Renal cortex interstitium (tissue), 15 donors: ENCODE measurements around the gene RS1. TPM values are rescaled to one million over a fixed set of nuclear protein-coding genes. Genes with fewer than 3 reads are reported as not detected.

ENCODE experiments used
- DNase-seq, 11 donors: peaks; one replicate each; pipeline ENCODE4 v3.0.0-alpha.2; 2013; ENCODE audit warnings: low read depth in 9 of 11, low spot score in 4 of 11; ENCODE audit errors: extremely low read depth in 1 of 11
- long read RNA-seq, 16 experiments: transcript quantifications; one replicate each; lab custom pipeline, GENCODE V29; 2026
- polyA plus RNA-seq, 3 donors: library from polyadenylated mRNA; unstranded; fragments of 120-200 nt; gene quantifications; one replicate each; pipeline ENCODE4 v1.2.1, GENCODE V29; 2013; ENCODE audit not compliant: insufficient read length in 3 of 3

Gene RS1
- under 1 TPM; 0.07 to 0.17 (median 0.14) TPM for polyA plus RNA-seq
- long read RNA-seq, donor 1, result 0 reads
- long read RNA-seq, donor 2, result 0 reads
- long read RNA-seq, donor 3, result 0 reads
- long read RNA-seq, donor 4, result 0 reads
- long read RNA-seq, donor 5, result 0 reads
- long read RNA-seq, donor 6, result 0 reads
- long read RNA-seq, donor 7, result 0 reads
- long read RNA-seq, donor 8, result 0 reads
- long read RNA-seq, donor 9, result 0 reads
- long read RNA-seq, donor 10, result 0 reads
- long read RNA-seq, donor 11, result 0 reads
- long read RNA-seq, donor 12, result 0 reads
- long read RNA-seq, donor 13, result 0 reads
- long read RNA-seq, donor 14, result 0 reads
- long read RNA-seq, donor 15, result 0 reads
- long read RNA-seq, donor 16, result 0 reads

DNA sequence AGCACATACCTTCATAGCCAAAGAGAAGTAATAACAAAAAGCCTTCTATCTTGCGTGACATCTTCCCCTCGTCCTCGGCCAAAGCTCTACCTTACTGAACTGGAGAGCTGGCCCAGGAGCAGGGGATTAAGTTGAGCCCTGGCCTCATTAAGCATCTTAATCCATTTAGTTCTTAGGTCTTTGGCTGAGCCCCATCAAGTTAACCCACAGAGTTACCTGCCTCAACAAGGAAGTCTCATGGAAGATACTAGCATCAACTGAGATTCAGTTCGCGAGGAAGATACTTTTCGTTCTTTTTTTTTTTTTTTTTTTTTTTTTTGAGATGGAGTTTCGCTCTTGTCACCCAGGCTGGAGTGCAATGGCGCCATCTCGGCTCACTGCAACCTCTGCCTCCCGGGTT, at the start of gene RS1:
Gene RS1 (minus strand): TSS at position 101 of the 400 bp plus-strand sequence. CDS start 40 bp downstream, at position 61.
- DNase-seq, result no peak

GRCh38 chrX:18719852-18720251, 47.9 kb upstream of the RS1 start:
- no peak for DNase-seq

GRCh38 chrX:18714910-18715309, 43.0 kb upstream of the RS1 start:
- DNase-seq, result no peak

DNA sequence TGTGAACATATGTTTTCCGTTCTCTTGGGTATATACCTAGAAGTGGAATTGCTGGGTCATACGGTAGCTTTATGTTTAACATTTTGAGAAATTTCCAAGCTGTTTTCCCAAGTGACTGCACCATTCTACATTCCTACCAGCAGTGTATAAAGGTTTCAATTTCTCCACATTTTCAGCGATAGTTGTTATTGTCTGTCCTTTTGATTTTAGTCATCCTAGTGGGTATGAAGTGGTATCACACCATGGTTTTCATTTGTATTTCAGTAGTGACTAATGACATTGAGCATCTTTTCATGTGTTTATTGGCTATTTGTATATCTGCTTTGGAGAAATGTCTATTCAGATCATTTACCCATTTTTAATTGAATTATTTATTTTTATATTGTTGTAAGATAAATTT, 37.9 kb upstream of the RS1 start:
- no peak for DNase-seq

DNA sequence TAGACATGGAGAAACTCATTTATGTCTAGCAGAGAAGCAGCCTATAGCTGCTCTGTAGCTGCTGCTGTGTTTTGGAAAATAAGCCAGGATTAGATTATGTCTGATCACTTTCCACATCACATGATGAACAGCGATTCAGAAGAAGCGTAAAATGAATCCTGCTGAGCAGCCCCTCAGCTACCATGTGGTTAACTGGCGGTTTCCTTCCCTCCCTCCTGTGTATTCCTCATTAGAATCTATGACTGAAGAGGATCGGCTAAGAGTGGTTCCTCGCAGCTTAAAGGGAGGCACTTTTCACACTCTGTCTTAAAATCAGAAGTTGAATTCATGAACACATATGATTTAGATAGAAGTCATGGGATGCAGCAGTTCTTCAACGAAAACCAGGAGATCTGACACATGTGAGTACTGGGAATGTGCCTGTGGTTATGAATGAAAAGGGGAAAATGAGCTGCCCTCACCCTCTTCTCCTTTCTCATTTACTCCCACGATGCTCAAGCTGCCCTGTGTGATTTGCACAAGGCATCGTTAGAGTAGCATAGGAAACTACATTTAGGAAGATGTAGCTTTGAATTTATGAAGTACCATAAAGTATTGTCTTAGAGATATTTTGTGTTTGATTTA, 35.6 kb upstream of the RS1 start, which contains the start of gene PPEF1:
Gene PPEF1 (plus strand): TSS at position 220 of the 624 bp plus-strand sequence. CDS start 136 bp downstream, at position 356.
- no peak for DNase-seq

GRCh38 chrX:18702362-18703195, 30.7 kb upstream of the RS1 start:
- DNase-seq, result no peak

- peak in 1 of 11 donors; percentile 5 for DNase-seq
These were observed 29.9 kb upstream of the RS1 start for GRCh38 chrX:18701621-18702361.

DNA sequence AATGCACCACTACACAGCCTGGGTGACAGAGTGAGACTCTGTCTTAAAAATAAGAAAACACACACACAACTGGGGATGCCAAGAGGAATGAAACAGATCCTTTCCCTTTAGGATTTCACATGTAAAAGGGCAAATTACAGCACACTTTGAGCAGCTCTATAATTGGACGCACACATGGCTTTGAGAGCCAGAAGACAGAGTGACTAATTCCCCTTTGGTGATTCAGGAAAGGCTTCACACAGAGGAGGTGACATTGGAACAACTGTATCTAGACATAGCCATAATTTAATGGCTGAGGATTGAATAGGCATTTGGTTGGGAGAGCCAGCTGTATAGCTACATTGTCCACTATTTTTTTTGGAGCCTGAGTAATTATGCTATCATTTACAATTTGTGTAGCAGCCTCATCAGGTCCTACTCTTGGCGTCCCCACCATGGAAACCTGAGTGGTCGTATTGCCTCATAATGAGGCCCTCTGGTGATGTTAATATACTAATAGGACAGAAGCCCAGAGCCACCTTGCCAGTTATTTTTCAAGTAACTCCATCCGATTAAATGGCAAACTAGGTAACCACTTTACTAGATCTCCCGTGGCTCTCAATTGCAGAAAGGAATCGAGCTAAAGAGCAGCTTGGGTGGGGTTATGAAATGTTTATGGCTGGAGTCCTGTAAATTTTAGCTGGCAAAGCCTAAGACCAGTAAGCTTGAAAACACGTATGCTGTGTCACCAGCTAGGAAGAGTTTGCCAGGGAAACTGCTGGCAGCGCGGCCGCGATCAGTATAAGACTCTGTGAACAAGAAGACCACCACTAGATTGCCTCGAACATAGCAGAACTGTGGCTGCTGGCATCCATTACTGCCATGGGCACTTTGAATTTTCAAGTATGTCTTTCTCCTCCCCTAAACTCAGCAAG, 27.1 kb upstream of the RS1 start:
- DNase-seq, result no peak

DNA sequence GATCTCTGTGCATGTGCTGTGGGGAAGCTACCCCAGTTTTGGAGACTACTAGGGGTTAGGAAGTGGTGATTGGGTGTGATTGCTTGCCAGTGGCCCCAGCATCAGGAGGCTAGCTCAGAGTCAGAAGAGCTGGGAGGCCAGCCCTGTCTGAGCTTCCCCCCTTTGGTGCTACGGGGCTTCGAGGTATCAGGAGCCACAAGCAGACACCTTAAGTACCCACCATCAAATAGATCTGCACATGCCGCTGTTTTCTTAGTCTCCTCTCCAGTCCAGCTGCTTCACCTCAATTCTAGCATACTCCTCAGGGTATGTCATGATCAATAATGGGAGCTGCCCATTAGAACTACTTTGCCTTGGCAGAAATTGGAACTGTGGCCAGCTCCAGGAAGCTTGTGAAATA, 24.7 kb upstream of the RS1 start:
- no peak for DNase-seq

GRCh38 chrX:18692541-18692940, 20.6 kb upstream of the RS1 start:
- no peak for DNase-seq

- no peak for DNase-seq
These were observed 19.5 kb upstream of the RS1 start for GRCh38 chrX:18691431-18691830.

DNA sequence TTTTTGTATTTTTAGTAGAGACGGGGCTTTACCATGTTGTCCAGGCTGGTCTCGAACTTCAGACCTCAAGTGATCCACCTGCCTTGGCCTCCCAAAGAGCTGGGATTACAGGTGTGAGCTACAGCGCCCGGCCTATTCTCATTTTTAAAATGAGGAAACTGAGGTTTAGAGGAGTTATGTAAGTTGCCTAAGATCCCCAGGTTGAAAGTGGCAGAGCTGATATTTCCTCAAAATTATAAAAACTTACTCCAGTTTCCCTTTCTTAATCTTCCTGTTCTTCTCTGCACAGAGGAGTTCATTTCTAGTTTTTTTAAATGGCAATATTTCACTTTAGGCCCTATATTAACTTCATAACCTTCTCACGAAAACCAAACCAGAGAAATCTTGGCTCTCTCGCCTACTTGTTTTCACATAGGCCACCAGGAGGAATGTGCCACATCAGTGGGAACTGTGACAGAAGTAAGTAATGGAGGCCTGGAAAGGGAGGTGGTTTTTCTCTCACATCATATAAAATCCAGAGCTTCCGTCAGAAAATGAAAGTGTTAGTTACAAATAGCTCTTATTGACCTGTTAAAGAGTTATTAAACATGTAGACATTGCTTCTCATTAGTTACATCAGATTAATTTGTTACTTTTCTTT, 16.1 kb upstream of the RS1 start:
- no peak for DNase-seq

DNA sequence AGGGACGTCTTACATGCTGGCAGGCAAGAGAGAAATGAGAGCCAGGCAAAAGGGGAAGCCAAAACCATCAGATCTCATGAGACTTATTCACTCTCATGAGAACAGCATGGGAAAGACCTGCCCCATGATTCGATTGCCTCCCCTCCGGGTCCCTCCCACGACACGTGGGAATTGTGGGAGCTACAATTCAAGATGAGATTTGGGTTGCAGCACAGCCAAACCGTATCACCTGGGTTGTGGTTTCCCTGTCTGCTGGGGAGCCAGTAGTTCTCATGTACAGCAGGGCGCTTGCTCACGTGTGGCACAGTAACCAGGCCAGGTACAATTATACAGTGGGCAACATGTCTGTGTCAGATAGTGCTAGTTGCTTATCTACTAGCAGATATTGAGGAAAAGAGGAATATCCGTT, 11.1 kb upstream of the RS1 start:
- no peak for DNase-seq

DNA sequence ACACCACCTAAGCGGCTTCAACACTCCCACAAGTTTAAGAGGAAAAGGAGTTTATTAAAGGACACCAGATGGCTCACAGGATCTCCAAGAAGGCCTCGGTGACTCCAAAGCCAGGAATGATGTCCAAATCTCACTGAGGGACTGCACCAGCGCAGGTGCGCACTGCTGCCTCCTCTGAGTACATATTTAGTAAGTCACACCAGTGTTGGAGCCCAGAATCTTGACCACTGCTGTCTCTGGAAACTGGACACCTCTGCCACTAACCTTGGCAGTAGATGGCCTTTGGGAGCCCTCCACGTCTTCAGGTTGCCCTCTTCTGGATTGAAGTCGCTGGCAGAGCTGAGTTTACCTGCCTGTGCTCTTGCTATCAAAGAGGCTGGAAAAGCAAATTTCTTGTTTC, 10.1 kb upstream of the RS1 start:
- no peak for DNase-seq

GRCh38 chrX:18677161-18677869, 5.4 kb upstream of the RS1 start:
- DNase-seq, result no peak

DNA sequence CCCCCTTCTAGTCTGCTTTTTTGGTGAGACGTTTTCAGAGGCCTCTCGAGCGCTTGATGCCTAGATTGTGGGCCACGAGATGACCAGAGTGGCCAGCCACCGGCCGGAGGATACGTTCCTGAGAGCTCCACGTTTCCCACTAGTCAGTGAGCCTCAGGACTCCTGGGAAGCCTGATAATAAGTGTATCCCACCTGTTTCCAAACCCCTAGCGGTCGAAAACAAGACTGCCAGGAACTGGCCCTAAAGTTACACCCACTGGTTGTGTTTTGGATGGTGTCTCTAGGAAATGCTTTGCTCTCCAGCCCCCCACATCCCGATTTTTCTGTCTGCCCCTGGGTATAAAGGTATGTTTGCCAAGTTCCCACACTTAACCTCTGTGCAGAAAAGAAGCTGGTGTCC, 4.6 kb upstream of the RS1 start:
- DNase-seq, result peak in 1 of 11 donors; percentile 7

DNA sequence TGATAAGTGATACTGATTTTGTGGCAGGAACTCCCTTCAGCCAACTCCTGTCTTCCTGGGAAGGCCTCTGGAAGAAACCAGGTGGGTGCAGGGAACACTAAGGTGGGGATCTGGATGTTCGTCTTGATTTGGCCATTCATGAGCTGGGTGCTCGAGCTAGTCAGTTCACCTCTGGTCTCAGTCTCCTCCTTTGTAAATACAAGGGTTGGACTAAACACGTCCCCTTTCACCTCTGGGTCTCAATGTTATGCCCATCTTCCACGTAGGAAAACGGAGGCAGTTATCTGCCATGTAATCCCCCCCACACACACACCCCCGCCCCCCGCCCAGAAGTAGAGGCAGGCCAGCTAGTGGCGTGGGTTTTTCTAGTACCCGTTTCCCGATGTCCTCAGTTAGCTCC, 4.1 kb upstream of the RS1 start:
- DNase-seq, result no peak
